A673 (cell line): ENCODE data around the gene NUDT13. TPM values are rescaled to one million over a fixed set of nuclear protein-coding genes. Genes with fewer than 3 reads are reported as not detected.

ENCODE experiments used
- BruUV-seq: library from RNA; stranded (reverse); fragments of 400-500 nt; replicated peaks from 2 replicates; lab custom pipeline; 2021; lab: Mats Ljungman, UMichigan
- CTCF ChIA-PET: fragments of 300-600 bp; sonication (Branson Sonifier 250); formaldehyde crosslinking; loops from one replicate; lab custom pipeline; 2022; ENCODE audit warnings: antibody characterized with exemption; lab: Charles Lee
- POLR2A ChIA-PET: fragments of 300-600 bp; sonication (Branson Sonifier 250); formaldehyde crosslinking; loops from one replicate; lab custom pipeline; 2022; ENCODE audit warnings: antibody characterized with exemption; ENCODE audit not compliant: low non-redundant PET; lab: Charles Lee
- DNase-seq: peaks from one replicate; pipeline ENCODE4 v3.0.0-alpha.2; 2015; ENCODE audit warnings: low spot score
- H3K27ac ChIP-seq: fragments of 200-600 bp; sonication (generic); 2 replicates; pipeline ENCODE4 v1.5.1; 2016; ENCODE audit warnings: mixed run types, low read depth, mild to moderate bottlenecking, mixed read lengths, antibody characterized with exemption, low read length; ENCODE audit not compliant: poor library complexity, severe bottlenecking
- H3K27me3 ChIP-seq: fragments of 200-600 bp; sonication (generic); replicated peaks from 2 replicates; pipeline ENCODE4 v1.6.1; 2017; ENCODE audit warnings: mixed run types, low read depth, mild to moderate bottlenecking, mixed read lengths, antibody characterized with exemption, low read length; ENCODE audit not compliant: insufficient read depth, poor library complexity
- H3K36me3 ChIP-seq: fragments of 200-600 bp; sonication (generic); 2 replicates; pipeline ENCODE4 v1.6.1; 2016; ENCODE audit warnings: mixed run types, mild to moderate bottlenecking, mixed read lengths, antibody characterized with exemption, low read length; ENCODE audit not compliant: insufficient read depth, poor library complexity, severe bottlenecking
- H3K4me1 ChIP-seq: fragments of 200-600 bp; sonication (generic); 2 replicates; pipeline ENCODE4 v1.6.1; 2017; ENCODE audit warnings: mixed run types, mild to moderate bottlenecking, mixed read lengths, antibody characterized with exemption, low read length; ENCODE audit not compliant: insufficient read depth, poor library complexity, severe bottlenecking
- H3K4me3 ChIP-seq: fragments of 200-600 bp; sonication (generic); 2 replicates; pipeline ENCODE4 v1.5.1; 2016; ENCODE audit warnings: low read depth, mixed run types, mild to moderate bottlenecking, mixed read lengths, low read length; ENCODE audit not compliant: poor library complexity, severe bottlenecking
- H3K9me3 ChIP-seq: fragments of 200-600 bp; sonication (generic); 2 replicates; pipeline ENCODE4 v1.6.1; 2016; ENCODE audit warnings: mixed run types, low read depth, mild to moderate bottlenecking, mixed read lengths, antibody characterized with exemption, low read length; ENCODE audit not compliant: poor library complexity, severe bottlenecking
- EZH2 ChIP-seq: fragments of 200-600 bp; sonication (generic); IDR thresholded peaks from 2 replicates; pipeline ENCODE4 v1.6.1; 2017; ENCODE audit warnings: borderline replicate concordance, low read depth, mild to moderate bottlenecking, mixed read lengths, antibody characterized with exemption, low read length; ENCODE audit not compliant: poor library complexity, severe bottlenecking
- intact Hi-C: fragments of 100-400 bp; cut with micrococcal nuclease; formaldehyde crosslinking; loops from one replicate; pipeline ENCODE4 v1.10.0; 2022; ENCODE audit not compliant: unreplicated experiment
- total RNA-seq: library from RNA; stranded (reverse); gene quantifications from 2 replicates; pipeline ENCODE4 v1.2.3, GENCODE V29; 2021
- TF ChIP-seq, protein P1 (sequence below): fragments of 300-800, 200-600 bp; sonication (generic); conservative IDR thresholded peaks from 2 replicates; pipeline ENCODE4 v1.5.1; 2017; ENCODE audit warnings: low read depth, mild to moderate bottlenecking, antibody characterized with exemption, low read length, moderate library complexity, mixed read lengths

Gene NUDT13
- total RNA-seq, 1 experiment from 2014 or later: 2.0 TPM

- DNase-seq: no peak
- H3K27me3 ChIP-seq: no peaks in the 10 kb centered on the region
- no peaks in the 10 kb centered on the region for H3K4me1 ChIP-seq
- TF ChIP-seq, protein P1, sequence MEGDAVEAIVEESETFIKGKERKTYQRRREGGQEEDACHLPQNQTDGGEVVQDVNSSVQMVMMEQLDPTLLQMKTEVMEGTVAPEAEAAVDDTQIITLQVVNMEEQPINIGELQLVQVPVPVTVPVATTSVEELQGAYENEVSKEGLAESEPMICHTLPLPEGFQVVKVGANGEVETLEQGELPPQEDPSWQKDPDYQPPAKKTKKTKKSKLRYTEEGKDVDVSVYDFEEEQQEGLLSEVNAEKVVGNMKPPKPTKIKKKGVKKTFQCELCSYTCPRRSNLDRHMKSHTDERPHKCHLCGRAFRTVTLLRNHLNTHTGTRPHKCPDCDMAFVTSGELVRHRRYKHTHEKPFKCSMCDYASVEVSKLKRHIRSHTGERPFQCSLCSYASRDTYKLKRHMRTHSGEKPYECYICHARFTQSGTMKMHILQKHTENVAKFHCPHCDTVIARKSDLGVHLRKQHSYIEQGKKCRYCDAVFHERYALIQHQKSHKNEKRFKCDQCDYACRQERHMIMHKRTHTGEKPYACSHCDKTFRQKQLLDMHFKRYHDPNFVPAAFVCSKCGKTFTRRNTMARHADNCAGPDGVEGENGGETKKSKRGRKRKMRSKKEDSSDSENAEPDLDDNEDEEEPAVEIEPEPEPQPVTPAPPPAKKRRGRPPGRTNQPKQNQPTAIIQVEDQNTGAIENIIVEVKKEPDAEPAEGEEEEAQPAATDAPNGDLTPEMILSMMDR: no peak
- no peak for TF ChIP-seq EZH2
- no peaks in the 10 kb centered on the region for H3K9me3 ChIP-seq
- H3K36me3 ChIP-seq: no peaks in the 10 kb centered on the region
- POLR2A ChIA-PET: interaction anchor here (0.6 kb wide), 1 partner anchor 569 kb away, joined by 3 read pairs; no protein-coding TSS in a partner anchor
- no TSS peak for BruUV-seq
- CTCF ChIA-PET: no interaction called here
- H3K4me3 ChIP-seq: no peak overlapping the region
- intact Hi-C loops: no loop called here
- no peak overlapping the region for H3K27ac ChIP-seq
Measured at GRCh38 chr10:73174148-73174925, 64.1 kb downstream of the NUDT13 start.

Other genes starting within 250 kb of the NUDT13 start
- gene OIT3, start 216.7 kb upstream of the NUDT13 start, total RNA-seq: not detected in 2 replicates
- not detected in 2 replicates for gene PLA2G12B, start 155.6 kb upstream of the NUDT13 start, total RNA-seq
- 31.6 and 36.5 TPM in 2 replicates for gene P4HA1, start 13.6 kb upstream of the NUDT13 start, total RNA-seq
- gene ECD, start 57.6 kb downstream of the NUDT13 start, total RNA-seq: 37.3 and 37.4 TPM in 2 replicates
- 10.9 and 13.4 TPM in 2 replicates for gene FAM149B1, start 57.7 kb downstream of the NUDT13 start, total RNA-seq
- gene DNAJC9, start 136.8 kb downstream of the NUDT13 start, total RNA-seq: 69.1 and 72.9 TPM in 2 replicates
- gene MRPS16, start 142.2 kb downstream of the NUDT13 start, total RNA-seq: 150 and 164 TPM in 2 replicates
- gene CFAP70, start 248.4 kb downstream of the NUDT13 start, total RNA-seq: 0.06 and 0.13 TPM in 2 replicates